CD14-positive monocyte (primary cell): ENCODE measurements around the gene GPC1. TPM values are rescaled to one million over a fixed set of nuclear protein-coding genes. Genes with fewer than 3 reads are reported as not detected.

Experiments
- DNase-seq, 3 donors: peaks; one replicate each; pipeline ENCODE4 v3.0.0-alpha.2; 2011 to 2022
- H2AFZ ChIP-seq: 2 replicates; pipeline ENCODE4 v1.6.0; 2012; ENCODE audit warnings: mild to moderate bottlenecking, low read depth, low read length, inconsistent platforms; ENCODE audit not compliant: insufficient read depth, poor library complexity, severe bottlenecking
- H3K27ac ChIP-seq, 2 donors: 1 replicate in 1 of 2; 2 replicates in 1 of 2; pipeline ENCODE4 v1.5.1; 2012 to 2013; ENCODE audit warnings: low read length in 2 of 2, control low read depth in 1 of 2, inconsistent platforms in 1 of 2, low read depth in 1 of 2, mild to moderate bottlenecking in 1 of 2
- H3K27me3 ChIP-seq, 2 donors: one replicate each; pipeline versions ENCODE4 v1.6.0 to v1.6.1; 2011 to 2013; ENCODE audit warnings: low read length in 2 of 2; ENCODE audit not compliant: control insufficient read depth in 2 of 2, insufficient read depth in 2 of 2
- H3K36me3 ChIP-seq, 2 donors: replicated peaks in 1 of 2; 1 replicate in 1 of 2; 2 replicates in 1 of 2; pipeline versions ENCODE4 v1.5.1 to v1.6.1; 2012 to 2013; ENCODE audit warnings: low read length in 2 of 2, control low read depth in 1 of 2, inconsistent platforms in 1 of 2, mild to moderate bottlenecking in 1 of 2; ENCODE audit not compliant: insufficient read depth in 2 of 2, control insufficient read depth in 1 of 2
- H3K4me1 ChIP-seq, 2 donors: 1 replicate in 1 of 2; 2 replicates in 1 of 2; pipeline versions ENCODE4 v1.5.1 to v1.6.1; 2012 to 2013; ENCODE audit warnings: low read length in 2 of 2, control low read depth in 1 of 2, inconsistent platforms in 1 of 2, mild to moderate bottlenecking in 1 of 2, moderate library complexity in 1 of 2; ENCODE audit not compliant: insufficient read depth in 2 of 2, control insufficient read depth in 1 of 2
- H3K4me2 ChIP-seq: replicated peaks from 2 replicates; pipeline ENCODE3; 2012; ENCODE audit warnings: low read length, moderate library complexity, mild to moderate bottlenecking; ENCODE audit not compliant: poor library complexity, severe bottlenecking; ENCODE audit errors: extremely low read depth
- H3K4me3 ChIP-seq, 3 experiments: fragments of 200-600 bp in 1 of 3; sonication (generic) in 1 of 3; replicated peaks in 1 of 3; 1 replicate in 2 of 3; 2 replicates in 1 of 3; pipeline ENCODE4 v1.5.1; 2011 to 2013; ENCODE audit warnings: low read length in 3 of 3, mild to moderate bottlenecking in 3 of 3, control low read depth in 2 of 3, low read depth in 2 of 3, inconsistent platforms in 1 of 3, moderate library complexity in 1 of 3
- H3K79me2 ChIP-seq: 2 replicates; pipeline ENCODE4 v1.6.0; 2012; ENCODE audit warnings: mild to moderate bottlenecking, control low read depth, inconsistent platforms, low read length, moderate library complexity; ENCODE audit not compliant: insufficient read depth
- H3K9ac ChIP-seq: 2 replicates; pipeline ENCODE4 v1.6.0; 2017; ENCODE audit warnings: low read length, mild to moderate bottlenecking; ENCODE audit not compliant: insufficient read depth, poor library complexity, severe bottlenecking
- H3K9me3 ChIP-seq, 2 donors: replicated peaks in 1 of 2; 1 replicate in 1 of 2; 2 replicates in 1 of 2; pipeline versions ENCODE4 v1.5.1 to v1.6.1; 2012 to 2013; ENCODE audit warnings: low read length in 2 of 2, control low read depth in 1 of 2; ENCODE audit not compliant: control insufficient read depth in 1 of 2, insufficient read depth in 1 of 2
- H4K20me1 ChIP-seq: 2 replicates; pipeline ENCODE4 v1.6.0; 2012; ENCODE audit warnings: mild to moderate bottlenecking, low read length, control low read depth, moderate library complexity; ENCODE audit not compliant: insufficient read depth
- H3K27ac Mint-ChIP-seq, 7 donors: one replicate each; pipeline ENCODE4 v1.8.0; 2020; ENCODE audit warnings: mild to moderate bottlenecking in 7 of 7, mixed read lengths in 7 of 7, moderate library complexity in 6 of 7, inconsistent platforms in 2 of 7
- H3K27me3 Mint-ChIP-seq, 3 donors: one replicate each; pipeline ENCODE4 v1.8.0; 2021 to 2022; ENCODE audit warnings: low read depth in 3 of 3, mild to moderate bottlenecking in 3 of 3, mixed read lengths in 3 of 3, moderate library complexity in 3 of 3, inconsistent platforms in 1 of 3
- H3K36me3 Mint-ChIP-seq, 2 donors: one replicate each; pipeline ENCODE4 v1.8.0; 2020; ENCODE audit warnings: mixed read lengths in 2 of 2, inconsistent platforms in 1 of 2, mild to moderate bottlenecking in 1 of 2
- H3K4me1 Mint-ChIP-seq: one replicate; pipeline ENCODE4 v1.8.0; 2020; ENCODE audit warnings: mild to moderate bottlenecking, mixed read lengths
- H3K4me3 Mint-ChIP-seq, 2 donors: one replicate each; pipeline ENCODE4 v1.8.0; 2020; ENCODE audit warnings: mild to moderate bottlenecking in 2 of 2, mixed read lengths in 2 of 2, moderate library complexity in 1 of 2
- H3K9me3 Mint-ChIP-seq, 7 donors: one replicate each; pipeline ENCODE4 v1.8.0; 2020 to 2022; ENCODE audit warnings: mixed read lengths in 7 of 7, mild to moderate bottlenecking in 6 of 7, moderate library complexity in 6 of 7, inconsistent platforms in 2 of 7
- WGBS: methylation state at CpG from one replicate; pipeline ENCODE4 v1.1.5; 2013; ENCODE audit warnings: missing lambda C conversion rate; ENCODE audit not compliant: insufficient coverage; 5-methylcytosine and 5-hydroxymethylcytosine counted together
- intact Hi-C, 2 donors: fragments of 100-400 bp; cut with micrococcal nuclease; formaldehyde crosslinking; loops; one replicate each; pipeline versions ENCODE4 v1.15.0 to v1.15.1; 2023
- polyA plus RNA-seq, 3 donors: library from polyadenylated mRNA; depleted of rRNA in 1 of 3; unstranded in 2 of 3; stranded (reverse) in 1 of 3; fragments of 300-500 nt in 2 of 3; fragments of >200 nt in 1 of 3; fragmentation: Illumina TruSeq in 2 of 3; gene quantifications; 1 replicate in 2 of 3; 2 replicates in 1 of 3; pipeline ENCODE4 v1.2.3, GENCODE V29; 2012 to 2021
- TF ChIP-seq, protein P1 (sequence below): fragments of 200-600 bp; IDR thresholded peaks from one replicate; pipeline ENCODE4 v1.8.0; 2022; ENCODE audit warnings: antibody characterized with exemption, mild to moderate bottlenecking

The GPC1 gene
- polyA plus RNA-seq, 3 donors: 0.08 TPM; not detected in 2

DNA sequence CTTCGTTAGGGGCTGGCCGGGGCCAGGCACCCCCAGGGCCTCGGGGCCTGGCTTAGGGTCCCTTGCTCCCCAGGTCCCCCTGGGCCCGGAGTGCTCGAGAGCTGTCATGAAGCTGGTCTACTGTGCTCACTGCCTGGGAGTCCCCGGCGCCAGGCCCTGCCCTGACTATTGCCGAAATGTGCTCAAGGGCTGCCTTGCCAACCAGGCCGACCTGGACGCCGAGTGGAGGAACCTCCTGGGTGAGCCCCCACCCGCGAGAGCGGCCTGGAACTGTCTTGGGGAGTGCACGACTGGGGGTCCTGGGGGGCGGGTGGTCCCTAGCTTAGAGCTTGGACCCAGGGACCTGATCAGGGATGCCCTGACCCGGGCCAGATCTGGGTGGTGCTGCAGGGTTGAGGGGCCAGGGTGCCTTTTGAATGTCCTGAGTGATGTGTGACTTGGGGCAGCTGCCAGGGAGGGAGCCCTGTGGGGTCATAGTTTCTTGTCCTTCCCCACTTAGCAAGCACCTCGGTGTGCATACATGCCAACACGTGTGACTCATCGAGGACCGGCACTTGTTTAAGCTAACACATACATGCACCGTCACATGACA lies 27.9 kb downstream of the GPC1 start:
- Mint-ChIP-seq H3K36me3 (no peaks in the 10 kb centered on the region), H3K27me3 (peaks cover 0 to 6% (median 0%) of the 10 kb centered on the region in 3 donors), H3K4me1 (no peaks in the 10 kb centered on the region), H3K27ac (no peak overlapping the region), H3K4me3 (no peak overlapping the region), H3K9me3 (no peaks in the 10 kb centered on the region)
- no peaks in the 10 kb centered on the region for H3K9me3 ChIP-seq
- no peaks in the 10 kb centered on the region for H3K36me3 ChIP-seq
- TF ChIP-seq, protein P1, sequence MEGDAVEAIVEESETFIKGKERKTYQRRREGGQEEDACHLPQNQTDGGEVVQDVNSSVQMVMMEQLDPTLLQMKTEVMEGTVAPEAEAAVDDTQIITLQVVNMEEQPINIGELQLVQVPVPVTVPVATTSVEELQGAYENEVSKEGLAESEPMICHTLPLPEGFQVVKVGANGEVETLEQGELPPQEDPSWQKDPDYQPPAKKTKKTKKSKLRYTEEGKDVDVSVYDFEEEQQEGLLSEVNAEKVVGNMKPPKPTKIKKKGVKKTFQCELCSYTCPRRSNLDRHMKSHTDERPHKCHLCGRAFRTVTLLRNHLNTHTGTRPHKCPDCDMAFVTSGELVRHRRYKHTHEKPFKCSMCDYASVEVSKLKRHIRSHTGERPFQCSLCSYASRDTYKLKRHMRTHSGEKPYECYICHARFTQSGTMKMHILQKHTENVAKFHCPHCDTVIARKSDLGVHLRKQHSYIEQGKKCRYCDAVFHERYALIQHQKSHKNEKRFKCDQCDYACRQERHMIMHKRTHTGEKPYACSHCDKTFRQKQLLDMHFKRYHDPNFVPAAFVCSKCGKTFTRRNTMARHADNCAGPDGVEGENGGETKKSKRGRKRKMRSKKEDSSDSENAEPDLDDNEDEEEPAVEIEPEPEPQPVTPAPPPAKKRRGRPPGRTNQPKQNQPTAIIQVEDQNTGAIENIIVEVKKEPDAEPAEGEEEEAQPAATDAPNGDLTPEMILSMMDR: no peak
- intact Hi-C loops: no loop called here
- no peaks in the 10 kb centered on the region for H3K27me3 ChIP-seq
- H3K4me2 ChIP-seq: no peak overlapping the region
- no peak overlapping the region for H3K4me3 ChIP-seq
- no peak for DNase-seq
- no peak overlapping the region for H3K27ac ChIP-seq
- no peak overlapping the region for H2AFZ ChIP-seq
- no peaks in the 10 kb centered on the region for H3K4me1 ChIP-seq
- H4K20me1 ChIP-seq: no peaks in the 10 kb centered on the region
- 91% methylated on average over 21 of the region's 22 CpGs for WGBS
- H3K79me2 ChIP-seq: no peaks in the 10 kb centered on the region
- H3K9ac ChIP-seq: no peak overlapping the region

DNA sequence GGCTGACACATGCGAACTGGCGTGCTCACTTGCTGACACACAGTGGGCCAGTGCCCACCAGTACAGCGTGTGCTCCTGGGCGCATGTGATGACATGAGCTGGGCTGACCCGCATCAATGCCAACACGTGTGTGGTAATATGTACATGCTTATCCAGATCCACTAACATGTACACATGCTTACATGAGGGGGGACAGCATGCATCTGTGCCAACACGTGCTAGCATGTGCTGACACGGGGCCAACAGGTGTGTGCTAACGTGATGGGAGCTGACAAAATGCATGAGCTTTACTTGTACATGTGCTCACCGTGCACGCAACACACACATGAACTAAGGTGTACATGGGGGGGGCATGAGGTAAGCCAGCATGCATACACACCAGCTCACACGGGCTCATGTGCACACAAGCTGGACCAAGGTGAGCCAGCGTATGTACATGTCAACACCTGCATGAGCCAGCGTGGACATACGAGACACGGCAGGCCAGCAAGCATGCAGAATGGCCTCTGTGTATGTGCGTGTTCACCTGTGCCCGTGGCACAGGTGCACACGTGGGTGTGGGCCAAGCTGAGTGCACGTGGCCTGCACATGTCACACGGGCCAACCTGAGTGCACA lies 28.5 kb downstream of the GPC1 start:
- no peak overlapping the region for H3K9ac ChIP-seq
- H3K4me2 ChIP-seq: no peak overlapping the region
- H3K27ac Mint-ChIP-seq: no peak overlapping the region
- no peaks in the 10 kb centered on the region for H3K36me3 Mint-ChIP-seq
- no peaks in the 10 kb centered on the region for H3K36me3 ChIP-seq
- H3K27ac ChIP-seq: no peak overlapping the region
- H3K79me2 ChIP-seq: no peaks in the 10 kb centered on the region
- no peak overlapping the region for H3K4me3 Mint-ChIP-seq
- H3K4me1 Mint-ChIP-seq: no peaks in the 10 kb centered on the region
- H3K27me3 ChIP-seq: no peaks in the 10 kb centered on the region
- H3K4me3 ChIP-seq: no peak overlapping the region
- H4K20me1 ChIP-seq: no peaks in the 10 kb centered on the region
- no peaks in the 10 kb centered on the region for H3K4me1 ChIP-seq
- peaks cover 0 to 6% (median 0%) of the 10 kb centered on the region in 3 donors for H3K27me3 Mint-ChIP-seq
- TF ChIP-seq, protein P1: no peak
- 97% methylated on average over 19 of the region's 21 CpGs for WGBS
- no peak overlapping the region for H2AFZ ChIP-seq
- H3K9me3 Mint-ChIP-seq: no peaks in the 10 kb centered on the region
- intact Hi-C loops: no loop called here
- H3K9me3 ChIP-seq: no peaks in the 10 kb centered on the region
- no peak for DNase-seq
